ENCODE data around the gene ATXN1.

DNA sequence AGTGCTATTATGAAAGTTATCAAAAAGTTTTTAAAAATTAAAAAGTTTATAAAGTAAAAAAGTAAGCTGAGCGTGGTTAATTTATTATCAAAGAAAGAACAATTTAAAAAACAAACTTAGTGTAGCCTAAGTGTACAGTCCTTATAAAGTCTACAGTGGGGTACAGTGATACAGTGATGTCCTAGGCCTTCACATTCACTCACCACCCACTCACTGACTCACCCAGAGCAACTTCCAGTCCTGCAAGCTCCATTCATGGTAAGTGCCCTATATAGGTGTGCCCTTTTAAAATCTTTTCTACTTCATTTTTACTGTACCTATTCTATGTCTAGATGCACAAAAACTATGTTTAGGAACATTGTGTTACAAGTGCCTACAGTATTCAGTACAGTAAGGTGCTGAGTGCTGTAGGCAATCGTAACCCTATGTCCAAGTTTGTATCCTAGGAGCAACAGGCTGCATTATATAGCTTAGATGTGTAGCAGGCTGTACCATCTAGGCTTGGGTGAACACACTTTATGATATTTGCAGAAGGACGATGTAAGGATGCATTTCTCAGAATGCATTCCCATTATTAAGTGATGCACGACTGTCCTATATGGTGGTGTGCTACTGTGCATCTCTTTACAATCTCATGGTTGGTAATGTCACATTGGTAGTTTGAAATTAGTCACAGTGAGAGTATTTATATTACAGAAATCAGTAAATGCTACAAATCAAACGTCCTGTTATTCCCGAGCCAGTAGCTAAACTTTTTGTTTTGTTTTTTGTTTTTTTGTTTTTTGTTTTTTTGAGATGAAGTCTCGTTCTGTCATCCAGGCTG lies 364.6 kb downstream of the ATXN1 start:
- TF ChIP-seq, protein P1, sequence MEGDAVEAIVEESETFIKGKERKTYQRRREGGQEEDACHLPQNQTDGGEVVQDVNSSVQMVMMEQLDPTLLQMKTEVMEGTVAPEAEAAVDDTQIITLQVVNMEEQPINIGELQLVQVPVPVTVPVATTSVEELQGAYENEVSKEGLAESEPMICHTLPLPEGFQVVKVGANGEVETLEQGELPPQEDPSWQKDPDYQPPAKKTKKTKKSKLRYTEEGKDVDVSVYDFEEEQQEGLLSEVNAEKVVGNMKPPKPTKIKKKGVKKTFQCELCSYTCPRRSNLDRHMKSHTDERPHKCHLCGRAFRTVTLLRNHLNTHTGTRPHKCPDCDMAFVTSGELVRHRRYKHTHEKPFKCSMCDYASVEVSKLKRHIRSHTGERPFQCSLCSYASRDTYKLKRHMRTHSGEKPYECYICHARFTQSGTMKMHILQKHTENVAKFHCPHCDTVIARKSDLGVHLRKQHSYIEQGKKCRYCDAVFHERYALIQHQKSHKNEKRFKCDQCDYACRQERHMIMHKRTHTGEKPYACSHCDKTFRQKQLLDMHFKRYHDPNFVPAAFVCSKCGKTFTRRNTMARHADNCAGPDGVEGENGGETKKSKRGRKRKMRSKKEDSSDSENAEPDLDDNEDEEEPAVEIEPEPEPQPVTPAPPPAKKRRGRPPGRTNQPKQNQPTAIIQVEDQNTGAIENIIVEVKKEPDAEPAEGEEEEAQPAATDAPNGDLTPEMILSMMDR (IDR thresholded peaks at IDR 0.05): no peak
- TF ChIP-seq EP300 (IDR thresholded peaks at IDR 0.05) (no peak), POLR2AphosphoS5 (IDR thresholded peaks at IDR 0.05) (no peak)

All from gastroesophageal sphincter (tissue), 3 donors.